Activated CD4-positive, alpha-beta T cell treated with anti-CD3 and anti-CD28 coated beads, Interleukin-2, Interleukin-4, amounts not matched to agents 100 ng/mL and 50 ng/mL, durations not matched to agents 16 hours and 8 hours (primary cell): Measurements from ENCODE around the gene PARP3.
"Not testable (repeated sequence)": the region's sequence is repeated elsewhere in the genome, so short reads cannot be mapped to it uniquely, and the experiment has no call there.

Experiments
- DNase-seq: peaks from one replicate; pipeline ENCODE4 v3.0.0-alpha.2; 2020; ENCODE audit warnings: low spot score

PARP3 gene

GRCh38 chr3:51986010-51986947 is 44.1 kb downstream of the PARP3 start:
- DNase-seq: no peak

- no peak for DNase-seq
Measured at GRCh38 chr3:51987568-51987967, 45.4 kb downstream of the PARP3 start.

- no peak for DNase-seq
Measured at GRCh38 chr3:51988286-51989146, 46.4 kb downstream of the PARP3 start.

GRCh38 chr3:51990501-51990971 is 48.4 kb downstream of the PARP3 start:
- not testable (repeated sequence) for DNase-seq

- DNase-seq: no peak
Measured at GRCh38 chr3:51992017-51992682, 50.0 kb downstream of the PARP3 start.

- not testable (repeated sequence) for DNase-seq
Measured at GRCh38 chr3:51993657-51994056, 51.5 kb downstream of the PARP3 start.

GRCh38 chr3:51994530-51994929 is 52.4 kb downstream of the PARP3 start:
- no peak for DNase-seq

GRCh38 chr3:51995346-51996163 is 53.4 kb downstream of the PARP3 start, which contains the start of gene RPL29:
Gene RPL29, minus strand, starts transcription at chr3:51995895. Its CDS starts 434 bp downstream, at chr3:51995461.
- peak; percentile 95 for DNase-seq

- DNase-seq: no peak
Measured at GRCh38 chr3:51997172-51997571, 55.0 kb downstream of the PARP3 start.

- no peak for DNase-seq
Measured at GRCh38 chr3:51997935-51998596, 55.9 kb downstream of the PARP3 start.
